H9 (cell line): ENCODE measurements around the gene DSTN. TPM values are rescaled to one million over a fixed set of nuclear protein-coding genes. Genes with fewer than 3 reads are reported as not detected.

ENCODE experiments used
- DNase-seq: peaks from one replicate; pipeline ENCODE4 v3.0.0-alpha.2; 2017
- H2AFZ ChIP-seq: one replicate; pipeline ENCODE4 v1.6.1; 2013; ENCODE audit warnings: mild to moderate bottlenecking, low read length, control low read depth, moderate library complexity
- H2AK5ac ChIP-seq: 2 replicates; pipeline ENCODE4 v1.6.1; 2013; ENCODE audit warnings: low read length, control low read depth, mixed read lengths; ENCODE audit not compliant: insufficient read length
- H2BK120ac ChIP-seq: one replicate; pipeline ENCODE4 v1.6.1; 2013; ENCODE audit warnings: low read depth, mild to moderate bottlenecking, low read length, control low read depth, inconsistent platforms; ENCODE audit not compliant: poor library complexity, severe bottlenecking
- H2BK12ac ChIP-seq: 2 replicates; pipeline ENCODE4 v1.6.1; 2013; ENCODE audit warnings: low read length, control low read depth, mixed read lengths, low read depth; ENCODE audit not compliant: insufficient read length
- H2BK15ac ChIP-seq: 2 replicates; pipeline ENCODE4 v1.6.1; 2013; ENCODE audit warnings: low read depth, low read length, control low read depth
- H2BK20ac ChIP-seq: one replicate; pipeline ENCODE4 v1.6.1; 2013; ENCODE audit warnings: low read depth, mild to moderate bottlenecking, low read length, control low read depth, inconsistent platforms; ENCODE audit not compliant: poor library complexity, severe bottlenecking
- H2BK5ac ChIP-seq: 2 replicates; pipeline ENCODE4 v1.6.1; 2013; ENCODE audit warnings: low read length, control low read depth, mixed read lengths; ENCODE audit not compliant: insufficient read length
- H3K14ac ChIP-seq: 2 replicates; pipeline ENCODE4 v1.6.1; 2013; ENCODE audit warnings: low read length, control low read depth; ENCODE audit not compliant: insufficient read depth
- H3K18ac ChIP-seq: 2 replicates; pipeline ENCODE4 v1.6.1; 2013; ENCODE audit warnings: low read depth, mild to moderate bottlenecking, mixed read lengths, low read length, control low read depth; ENCODE audit not compliant: insufficient read length
- H3K23ac ChIP-seq: 2 replicates; pipeline ENCODE4 v1.6.1; 2013; ENCODE audit warnings: low read length, control low read depth, mixed read lengths, low read depth; ENCODE audit not compliant: insufficient read length
- H3K23me2 ChIP-seq: 2 replicates; pipeline ENCODE4 v1.6.1; 2013; ENCODE audit warnings: low read depth, mild to moderate bottlenecking, mixed read lengths, low read length, control low read depth; ENCODE audit not compliant: insufficient read length, poor library complexity, severe bottlenecking
- H3K27ac ChIP-seq: 2 replicates; pipeline ENCODE4 v1.5.1; 2013; ENCODE audit warnings: low read length, control low read depth, mixed read lengths, low read depth; ENCODE audit not compliant: insufficient read length
- H3K27me3 ChIP-seq: 2 replicates; pipeline ENCODE4 v1.6.1; 2013; ENCODE audit warnings: low read length, control low read depth, inconsistent platforms; ENCODE audit not compliant: insufficient read depth
- H3K4ac ChIP-seq: 2 replicates; pipeline ENCODE4 v1.6.1; 2013; ENCODE audit warnings: low read depth, mild to moderate bottlenecking, control low read depth, inconsistent platforms, low read length, moderate library complexity
- H3K4me1 ChIP-seq: 2 replicates; pipeline ENCODE4 v1.6.1; 2013; ENCODE audit warnings: low read length, control low read depth, inconsistent platforms; ENCODE audit not compliant: insufficient read depth
- H3K4me2 ChIP-seq: 2 replicates; pipeline ENCODE4 v1.6.1; 2013; ENCODE audit warnings: low read length, control low read depth, mixed read lengths; ENCODE audit not compliant: insufficient read length, insufficient read depth
- H3K56ac ChIP-seq: 2 replicates; pipeline ENCODE4 v1.6.1; 2013; ENCODE audit warnings: low read depth, mild to moderate bottlenecking, mixed read lengths, low read length, control low read depth; ENCODE audit not compliant: insufficient read length
- H3K79me1 ChIP-seq: 2 replicates; pipeline ENCODE4 v1.6.1; 2013; ENCODE audit warnings: low read depth, mild to moderate bottlenecking, moderate library complexity, low read length, control low read depth, inconsistent platforms; ENCODE audit not compliant: insufficient read depth, poor library complexity, severe bottlenecking
- H3K79me2 ChIP-seq: 2 replicates; pipeline ENCODE4 v1.6.1; 2013; ENCODE audit warnings: low read length, control low read depth, inconsistent platforms; ENCODE audit not compliant: insufficient read depth
- H3K9ac ChIP-seq: 2 replicates; pipeline ENCODE4 v1.6.1; 2013; ENCODE audit warnings: low read length, control low read depth, mixed read lengths; ENCODE audit not compliant: insufficient read length; ENCODE audit errors: extremely low read depth
- H3K9me3 ChIP-seq: one replicate; pipeline ENCODE4 v1.6.1; 2013; ENCODE audit warnings: low read depth, low read length, inconsistent platforms; ENCODE audit not compliant: control insufficient read depth
- H3T11ph ChIP-seq: one replicate; pipeline ENCODE4 v1.6.1; 2013; ENCODE audit warnings: mild to moderate bottlenecking, low read length, control low read depth, inconsistent platforms
- H4K20me1 ChIP-seq: one replicate; pipeline ENCODE4 v1.6.1; 2013; ENCODE audit not compliant: control insufficient read depth, insufficient read length, insufficient read depth
- H4K5ac ChIP-seq: 2 replicates; pipeline ENCODE4 v1.6.1; 2013; ENCODE audit warnings: low read depth, mild to moderate bottlenecking, mixed read lengths, low read length, control low read depth; ENCODE audit not compliant: insufficient read length
- H4K8ac ChIP-seq: replicated peaks from 2 replicates; pipeline ENCODE4 v1.6.1; 2013; ENCODE audit warnings: low read length, control low read depth, mixed read lengths, low read depth; ENCODE audit not compliant: insufficient read length
- H4K91ac ChIP-seq: 2 replicates; pipeline ENCODE4 v1.6.1; 2013; ENCODE audit warnings: low read depth, mild to moderate bottlenecking, moderate library complexity, mixed read lengths, low read length, control low read depth; ENCODE audit not compliant: insufficient read length
- H3K27ac Mint-ChIP-seq, 3 experiments: 2 replicates in 2 of 3; 3 replicates in 1 of 3; pipeline ENCODE4 v1.8.0; 2020 to 2021; ENCODE audit warnings: mixed read lengths in 3 of 3, mild to moderate bottlenecking in 1 of 3, moderate library complexity in 1 of 3
- H3K27me3 Mint-ChIP-seq: 2 replicates; pipeline ENCODE4 v1.8.0; 2021; ENCODE audit warnings: low read depth, mild to moderate bottlenecking, moderate library complexity, mixed read lengths
- H3K36me3 Mint-ChIP-seq, 3 experiments: 2 replicates in 2 of 3; 3 replicates in 1 of 3; pipeline ENCODE4 v1.8.0; 2020 to 2021; ENCODE audit warnings: low read depth in 3 of 3, mixed read lengths in 3 of 3; ENCODE audit not compliant: insufficient read depth in 1 of 3
- H3K4me1 Mint-ChIP-seq, 2 experiments: 2 replicates each; pipeline ENCODE4 v1.8.0; 2020; ENCODE audit warnings: mixed read lengths in 2 of 2
- H3K4me3 Mint-ChIP-seq, 2 experiments: 2 replicates in 1 of 2; 3 replicates in 1 of 2; pipeline ENCODE4 v1.8.0; 2020 to 2021; ENCODE audit warnings: mild to moderate bottlenecking in 2 of 2, mixed read lengths in 2 of 2, moderate library complexity in 1 of 2
- H3K9me3 Mint-ChIP-seq, 2 experiments: 2 replicates in 1 of 2; 3 replicates in 1 of 2; pipeline ENCODE4 v1.8.0; 2020; ENCODE audit warnings: mild to moderate bottlenecking in 2 of 2, mixed read lengths in 2 of 2, moderate library complexity in 1 of 2
- CTCF ChIP-seq: fragments of 200-600 bp; sonication (generic); conservative IDR thresholded peaks from 3 replicates; pipeline ENCODE4 v1.8.0; 2021; ENCODE audit warnings: antibody characterized with exemption, mild to moderate bottlenecking
- WGBS: extraction: QIAGEN DNeasy Blood & Tissue Kit; methylation state at CpG from one replicate; pipeline ENCODE4 v1.1.7; 2013; ENCODE audit warnings: missing lambda C conversion rate, low lambda C conversion rate, mixed read lengths; ENCODE audit not compliant: insufficient read length; ENCODE audit errors: extremely low coverage; 5-methylcytosine and 5-hydroxymethylcytosine counted together
- total RNA-seq: library from RNA; stranded (reverse); gene quantifications from 2 replicates; pipeline ENCODE4 v1.2.1, GENCODE V29; 2021

The DSTN gene
- total RNA-seq, 1 experiment from 2014 or later, result 145 TPM

GRCh38 chr20:17635332-17636244 lies 65.7 kb downstream of the DSTN start:
- peaks cover 11 to 22% of the 10 kb centered on the region in 2 experiments for H3K4me1 Mint-ChIP-seq
- no peaks in the 10 kb centered on the region for H3K79me1 ChIP-seq
- no peak overlapping the region; a peak in 1 of 5 replicates for H3K4me3 Mint-ChIP-seq
- H3K4ac ChIP-seq, result no peak overlapping the region
- H4K5ac ChIP-seq, result no peak overlapping the region
- H2AFZ ChIP-seq, result no peak overlapping the region
- H3K27me3 Mint-ChIP-seq, result no peaks in the 10 kb centered on the region
- H2BK12ac ChIP-seq, result no peak overlapping the region
- peaks cover 35 to 68% (median 52%) of the 10 kb centered on the region in 3 experiments for H3K36me3 Mint-ChIP-seq
- no peak overlapping the region for H2AK5ac ChIP-seq
- H3K27ac Mint-ChIP-seq, result peak overlapping the region; percentile 28 to 88 (median 28); a peak in 2 of 7 replicates
- TF ChIP-seq CTCF, result no peak
- no peaks in the 10 kb centered on the region for H3K27me3 ChIP-seq
- no peak overlapping the region for H3K56ac ChIP-seq
- no peak overlapping the region for H2BK120ac ChIP-seq
- no peaks in the 10 kb centered on the region for H3K9me3 ChIP-seq
- H3K4me2 ChIP-seq, result no peak overlapping the region
- WGBS, result no CpG with 5 or more reads among the region's 25 CpGs
- H4K91ac ChIP-seq, result no peak overlapping the region
- H3K9me3 Mint-ChIP-seq, result no peaks in the 10 kb centered on the region
- no peak overlapping the region for H3K14ac ChIP-seq
- H2BK5ac ChIP-seq, result no peak overlapping the region
- no peaks in the 10 kb centered on the region for H3K4me1 ChIP-seq
- no peaks in the 10 kb centered on the region for H4K20me1 ChIP-seq
- no peak overlapping the region for H3K23ac ChIP-seq
- no peak for DNase-seq
- no peak overlapping the region for H3T11ph ChIP-seq
- no peak overlapping the region for H4K8ac ChIP-seq
- no peak overlapping the region for H3K9ac ChIP-seq
- no peak overlapping the region for H2BK15ac ChIP-seq
- no peak overlapping the region for H3K27ac ChIP-seq
- H2BK20ac ChIP-seq, result no peak overlapping the region
- H3K79me2 ChIP-seq, result no peaks in the 10 kb centered on the region; the same call in 1 of the 2 replicates
- no peaks in the 10 kb centered on the region for H3K23me2 ChIP-seq
- no peak overlapping the region for H3K18ac ChIP-seq
